ENCODE results near the gene PLXNA4. TPM values are rescaled to one million over a fixed set of nuclear protein-coding genes. Genes with fewer than 3 reads are reported as not detected.

Gene PLXNA4
- total and polyA plus RNA-seq, 2 experiments from 2014 or later: 0.32 TPM; not detected in 1

DNA sequence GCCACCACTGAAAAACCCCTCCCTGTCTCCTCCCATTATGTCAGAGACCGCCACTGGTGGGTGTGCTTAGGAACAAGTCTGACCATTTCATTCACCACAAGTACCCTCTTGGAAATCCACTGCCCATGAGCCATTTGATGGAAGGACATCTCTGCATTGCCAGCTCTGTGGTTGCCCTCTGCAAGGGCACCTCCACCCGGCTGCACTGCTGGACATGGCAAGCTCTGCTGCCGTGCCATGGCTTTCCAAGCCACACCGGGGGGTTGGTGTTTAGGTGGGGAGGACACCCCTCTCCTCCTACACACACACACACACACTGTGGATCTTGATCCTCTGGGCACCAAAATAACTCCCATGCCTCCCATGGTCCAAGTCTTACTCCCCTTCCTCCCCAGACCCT is 5.2 kb upstream of the PLXNA4 start:
- 59% methylated on average over 4 of the region's 4 CpGs for WGBS, 2 experiments (ENCODE audit: low coverage in 1 of 2, low lambda C conversion rate in 2 of 2, missing lambda C conversion rate in 2 of 2)

DNA sequence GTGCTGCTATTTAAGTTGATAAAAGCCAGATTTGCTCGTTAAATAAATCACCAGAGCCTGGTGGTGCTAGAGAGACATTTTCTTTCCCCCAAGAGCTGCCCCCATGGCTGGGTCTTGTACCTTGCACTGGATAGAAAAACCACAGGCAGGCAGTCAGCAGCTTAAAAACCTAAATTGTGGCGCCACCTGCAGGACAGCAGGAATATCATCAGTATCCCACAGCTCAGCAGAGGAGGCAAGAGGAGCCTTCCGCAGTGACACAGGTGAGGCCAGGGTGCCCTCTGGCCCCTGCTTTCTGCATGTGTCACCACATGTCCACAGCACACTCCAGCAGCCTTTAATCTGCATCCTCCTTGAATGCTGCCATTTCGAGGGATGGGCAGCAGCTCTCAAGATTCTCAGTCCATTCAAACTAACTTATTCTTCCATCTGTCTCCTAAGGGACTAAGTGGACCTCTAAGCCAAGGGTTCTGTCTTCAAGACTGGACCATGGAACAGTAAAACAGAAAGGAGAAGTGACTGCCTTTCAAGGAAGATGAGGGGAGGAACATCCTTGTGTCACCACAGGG is 4.5 kb upstream of the PLXNA4 start:
- no peak overlapping the region for H3K27ac ChIP-seq
- no peaks in the 10 kb centered on the region for H3K9me2 ChIP-seq (ENCODE audit: insufficient read depth)
- no peaks in the 10 kb centered on the region for H3K9me3 ChIP-seq (ENCODE audit: low read depth)
- peaks cover 27% of the 10 kb centered on the region for H3K27me3 ChIP-seq (replicated peaks; ENCODE audit: insufficient read depth)
- H3K9ac ChIP-seq: no peak overlapping the region
- 2 to 3% methylated on average over 4 of the region's 4 CpGs for WGBS, 2 experiments (ENCODE audit: low coverage in 1 of 2, low lambda C conversion rate in 2 of 2, missing lambda C conversion rate in 2 of 2)
- no peak overlapping the region for H2AFZ ChIP-seq
- H4K20me1 ChIP-seq (ENCODE audit: insufficient read depth): no peaks in the 10 kb centered on the region
- in situ Hi-C loops (cut with MboI): loop anchor here (10.0 kb wide), 1 partner anchor 256 kb away; no protein-coding TSS in a partner anchor
- H3F3A ChIP-seq (ENCODE audit: insufficient read depth): 0 out of 2 replicates have a peak, but pooled peaks cover 7% of the 10 kb centered on the region
- TF ChIP-seq EZH2phosphoT487 (IDR thresholded peaks at IDR 0.05; ENCODE audit: insufficient read depth, low read depth) (no peak), EZH2 (IDR thresholded peaks at IDR 0.05; ENCODE audit: insufficient read depth, poor library complexity, severe bottlenecking) (no peak)
- no peaks in the 10 kb centered on the region for H3K79me2 ChIP-seq (ENCODE audit: insufficient read depth)
- no peak overlapping the region for H3K4me3 ChIP-seq
- no peaks in the 10 kb centered on the region for H3K4me1 ChIP-seq (ENCODE audit: insufficient read depth)
- no peaks in the 10 kb centered on the region for H3K36me3 ChIP-seq (ENCODE audit: low read depth)
- no peak overlapping the region for H3K4me2 ChIP-seq (ENCODE audit: unreplicated experiment)
- peak; percentile 75 for DNase-seq

More for the DNA sequence above, 5.2 kb upstream of the PLXNA4 start:
- Histone ChIP-seq H4K20me1 (ENCODE audit: insufficient read depth) (no peaks in the 10 kb centered on the region), H3K27ac (no peak overlapping the region), H3K4me3 (no peak overlapping the region), H3K27me3 (replicated peaks; ENCODE audit: insufficient read depth) (peaks cover 20% of the 10 kb centered on the region), H2AFZ (no peak overlapping the region), H3K9me2 (ENCODE audit: insufficient read depth) (no peaks in the 10 kb centered on the region), H3K9me3 (ENCODE audit: low read depth) (no peaks in the 10 kb centered on the region), H3K79me2 (ENCODE audit: insufficient read depth) (no peaks in the 10 kb centered on the region), H3K4me2 (ENCODE audit: unreplicated experiment) (no peak overlapping the region), H3K9ac (no peak overlapping the region), H3K4me1 (ENCODE audit: insufficient read depth) (no peaks in the 10 kb centered on the region), H3F3A (ENCODE audit: insufficient read depth) (0 out of 2 replicates have a peak, but pooled peaks cover 7% of the 10 kb centered on the region), H3K36me3 (ENCODE audit: low read depth) (no peaks in the 10 kb centered on the region)
- in situ Hi-C loops (cut with MboI): loop anchor here (10.0 kb wide), 1 partner anchor 257 kb away; no protein-coding TSS in a partner anchor
- DNase-seq: no peak
- TF ChIP-seq EZH2phosphoT487 (IDR thresholded peaks at IDR 0.05; ENCODE audit: insufficient read depth, low read depth) (no peak), EZH2 (IDR thresholded peaks at IDR 0.05; ENCODE audit: insufficient read depth, poor library complexity, severe bottlenecking) (no peak)

DNA sequence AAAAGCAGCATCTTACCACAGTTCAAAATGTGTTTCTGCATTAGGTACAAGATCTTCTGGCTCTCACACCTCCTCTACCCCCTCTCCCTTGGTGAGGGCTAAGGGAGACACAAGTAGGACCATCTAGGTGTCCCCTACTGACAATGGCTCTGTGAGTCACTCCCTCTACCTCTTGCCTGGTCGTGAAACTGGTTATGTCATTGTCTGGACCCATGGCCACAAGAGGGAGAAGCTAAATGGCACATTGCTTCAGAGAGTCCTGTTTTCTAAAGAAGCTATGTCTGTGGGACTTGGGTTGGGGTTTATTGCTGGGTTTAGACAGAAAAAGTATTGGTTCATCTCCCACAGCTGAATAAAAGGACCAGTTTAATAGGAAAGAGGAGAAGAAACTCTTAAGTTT is 4.0 kb upstream of the PLXNA4 start:
- no peaks in the 10 kb centered on the region for H3K4me1 ChIP-seq (ENCODE audit: insufficient read depth)
- H3K79me2 ChIP-seq (ENCODE audit: insufficient read depth): no peaks in the 10 kb centered on the region
- H3K4me3 ChIP-seq: no peak overlapping the region
- WGBS, 2 experiments (ENCODE audit: low coverage in 1 of 2, low lambda C conversion rate in 2 of 2, missing lambda C conversion rate in 2 of 2): 0% methylated on average over 1 of the region's 1 CpG
- no peaks in the 10 kb centered on the region for H3K9me3 ChIP-seq (ENCODE audit: low read depth)
- no peak overlapping the region for H2AFZ ChIP-seq
- H3K27ac ChIP-seq: no peak overlapping the region
- TF ChIP-seq EZH2phosphoT487 (IDR thresholded peaks at IDR 0.05; ENCODE audit: insufficient read depth, low read depth): no peak
- no peak for TF ChIP-seq EZH2 (IDR thresholded peaks at IDR 0.05; ENCODE audit: insufficient read depth, poor library complexity, severe bottlenecking)
- H3K27me3 ChIP-seq (replicated peaks; ENCODE audit: insufficient read depth): peaks cover 32% of the 10 kb centered on the region
- DNase-seq: peak; percentile 27
- in situ Hi-C loops (cut with MboI): loop anchor here (10.0 kb wide), 1 partner anchor 255 kb away; no protein-coding TSS in a partner anchor
- no peaks in the 10 kb centered on the region for H4K20me1 ChIP-seq (ENCODE audit: insufficient read depth)
- H3K4me2 ChIP-seq (ENCODE audit: unreplicated experiment): no peak overlapping the region
- H3K9me2 ChIP-seq (ENCODE audit: insufficient read depth): no peaks in the 10 kb centered on the region
- no peak overlapping the region for H3K9ac ChIP-seq
- 0 out of 2 replicates have a peak, but pooled peaks cover 7% of the 10 kb centered on the region for H3F3A ChIP-seq (ENCODE audit: insufficient read depth)
- H3K36me3 ChIP-seq (ENCODE audit: low read depth): no peaks in the 10 kb centered on the region

DNA sequence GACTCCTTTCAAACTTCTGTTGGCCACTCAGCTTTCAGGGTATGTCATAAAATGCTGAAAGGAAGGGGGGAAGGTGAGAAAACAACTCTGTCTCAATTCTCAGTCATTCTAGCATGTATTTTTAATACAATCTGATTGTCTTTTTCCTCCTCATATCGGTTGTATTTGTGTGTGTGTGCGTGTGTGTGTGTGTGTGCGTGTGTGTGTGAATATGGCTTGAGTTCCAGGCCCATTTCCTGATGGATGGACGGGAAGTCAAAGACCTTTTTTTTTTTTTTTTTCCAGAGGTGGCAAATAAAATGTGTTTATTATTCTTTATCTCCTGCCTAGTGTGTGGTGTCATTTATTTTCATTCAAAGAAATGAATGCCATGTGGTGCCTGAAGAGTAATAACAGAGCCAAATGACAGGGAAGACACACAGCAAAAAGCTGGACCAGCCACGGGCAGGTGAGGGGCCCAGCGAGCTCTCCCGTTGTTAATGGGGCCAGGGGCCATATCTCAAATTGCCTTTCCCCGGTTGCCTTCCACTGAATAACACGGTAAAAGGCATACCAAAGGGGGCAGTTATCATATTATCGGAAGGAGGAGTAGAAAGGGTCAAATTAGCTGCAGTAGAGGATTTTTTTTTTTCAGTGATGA is 3.1 kb upstream of the PLXNA4 start:
- Histone ChIP-seq H3K4me2 (ENCODE audit: unreplicated experiment) (no peak overlapping the region), H3F3A (ENCODE audit: insufficient read depth) (0 out of 2 replicates have a peak, but pooled peaks cover 7% of the 10 kb centered on the region), H3K27me3 (replicated peaks; ENCODE audit: insufficient read depth) (peaks cover 41% of the 10 kb centered on the region), H3K9ac (no peak overlapping the region), H3K36me3 (ENCODE audit: low read depth) (no peaks in the 10 kb centered on the region), H4K20me1 (ENCODE audit: insufficient read depth) (no peaks in the 10 kb centered on the region), H3K9me2 (ENCODE audit: insufficient read depth) (no peaks in the 10 kb centered on the region), H3K9me3 (ENCODE audit: low read depth) (no peaks in the 10 kb centered on the region), H3K79me2 (ENCODE audit: insufficient read depth) (no peaks in the 10 kb centered on the region), H3K4me3 (no peak overlapping the region), H3K4me1 (ENCODE audit: insufficient read depth) (no peaks in the 10 kb centered on the region), H3K27ac (no peak overlapping the region), H2AFZ (no peak overlapping the region)
- TF ChIP-seq EZH2 (IDR thresholded peaks at IDR 0.05; ENCODE audit: insufficient read depth, poor library complexity, severe bottlenecking): no peak
- TF ChIP-seq EZH2phosphoT487 (IDR thresholded peaks at IDR 0.05; ENCODE audit: insufficient read depth, low read depth): no peak
- 71 to 73% methylated on average over 10 of the region's 10 CpGs for WGBS, 2 experiments (ENCODE audit: low coverage in 1 of 2, low lambda C conversion rate in 2 of 2, missing lambda C conversion rate in 2 of 2)
- DNase-seq: no peak
- in situ Hi-C loops (cut with MboI): no loop called here

Measured in GM23248 (cell line).